Measurements from ENCODE around the gene RC3H1. TPM values are rescaled to one million over a fixed set of nuclear protein-coding genes. Genes with fewer than 3 reads are reported as not detected.

The RC3H1 gene
- polyA plus RNA-seq, 1 of the 3 experiments (the other 2 are of a cell fraction), result 2.9 TPM

- H3K9ac ChIP-seq, result no peak overlapping the region
- WGBS (ENCODE audit: low lambda C conversion rate), result 89% methylated on average over 2 of the region's 2 CpGs
- no peak for TF ChIP-seq USF2 (IDR thresholded peaks at IDR 0.05; ENCODE audit: borderline replicate concordance, low read depth, low read length)
- no peak for TF ChIP-seq TAF1 (IDR thresholded peaks at IDR 0.05; ENCODE audit: borderline replicate concordance, low read depth, low read length)
- no peak for TF ChIP-seq EP300 (IDR thresholded peaks at IDR 0.05; ENCODE audit: borderline replicate concordance in 1 of 2, low read depth in 1 of 2, low read length in 1 of 2)
- TF ChIP-seq TCF12 (IDR thresholded peaks at IDR 0.05), result no peak
- no peak for TF ChIP-seq RCOR1 (IDR thresholded peaks at IDR 0.05; ENCODE audit: low read length)
- no peak for TF ChIP-seq JUND (IDR thresholded peaks at IDR 0.05)
- TF ChIP-seq NFIC (IDR thresholded peaks at IDR 0.05; ENCODE audit: borderline replicate concordance), result no peak
- TF ChIP-seq SMC3 (IDR thresholded peaks at IDR 0.05; ENCODE audit: low read depth, low read length), result no peak
- no peak for TF ChIP-seq RAD21 (IDR thresholded peaks at IDR 0.05; ENCODE audit: low read length)
- no peak for TF ChIP-seq CTCF (IDR thresholded peaks at IDR 0.05)
- no peak for TF ChIP-seq GABPA (IDR thresholded peaks at IDR 0.05; ENCODE audit: low read depth)
- no peaks in the 10 kb centered on the region for H3K9me2 ChIP-seq
- H3K4me3 ChIP-seq (ENCODE audit: low read depth in 2 of 2, low read length in 1 of 2), result no peak overlapping the region
- H3K9me3 ChIP-seq, result no peaks in the 10 kb centered on the region
- CTCF ChIA-PET, result no interaction called here
- H3K79me2 ChIP-seq (ENCODE audit: insufficient read depth), result no peaks in the 10 kb centered on the region
- peaks cover 14% of the 10 kb centered on the region for H3F3A ChIP-seq (replicated peaks; ENCODE audit: insufficient read depth)
- H3K36me3 ChIP-seq (replicated peaks in 1 of 2; ENCODE audit: control insufficient read depth in 1 of 2, insufficient read depth in 2 of 2, low read length in 1 of 2), result peaks cover 80 to 81% of the 10 kb centered on the region in 2 experiments
- POLR2A ChIA-PET, result no interaction called here
- no peaks in the 10 kb centered on the region for H3K27me3 ChIP-seq (ENCODE audit: insufficient read depth)
- H4K20me1 ChIP-seq (ENCODE audit: insufficient read depth), result no peaks in the 10 kb centered on the region
- no peak overlapping the region for H2AFZ ChIP-seq (ENCODE audit: low read depth)
- H3K4me2 ChIP-seq, result no peak overlapping the region
- no peaks in the 10 kb centered on the region for H3K4me1 ChIP-seq (ENCODE audit: control insufficient read depth in 1 of 2, insufficient read depth in 2 of 2, low read depth in 1 of 2, low read length in 1 of 2)
- DNase-seq, result no peak
- H3K27ac ChIP-seq (ENCODE audit: low read depth in 2 of 2, low read length in 1 of 2), result no peak overlapping the region
Measured at GRCh38 chr1:173937062-173937461, 85.1 kb downstream of the RC3H1 start.

GRCh38 chr1:173934440-173934839 lies 87.7 kb downstream of the RC3H1 start:
- 96% methylated on average over 1 of the region's 1 CpG for WGBS (ENCODE audit: low lambda C conversion rate)
- POLR2A ChIA-PET, result no interaction called here
- TF ChIP-seq JUND (IDR thresholded peaks at IDR 0.05), result no peak
- TF ChIP-seq ELF1 (IDR thresholded peaks at IDR 0.05), result no peak
- TF ChIP-seq RCOR1 (IDR thresholded peaks at IDR 0.05; ENCODE audit: low read length), result no peak
- TF ChIP-seq FOXM1 (IDR thresholded peaks at IDR 0.05; ENCODE audit: low read depth), result no peak
- TF ChIP-seq YY1 (IDR thresholded peaks at IDR 0.05; ENCODE audit: low read depth), result no peak
- no peak for TF ChIP-seq FOXJ3 (CRISPR knock-in tag; IDR thresholded peaks at IDR 0.05)
- no peak for TF ChIP-seq TCF12 (IDR thresholded peaks at IDR 0.05)
- no peak for TF ChIP-seq MEF2A (IDR thresholded peaks at IDR 0.05; ENCODE audit: borderline replicate concordance, low read depth)
- no peak for TF ChIP-seq GATA2 (CRISPR knock-in tag; IDR thresholded peaks at IDR 0.05)
- no peak for TF ChIP-seq FOSL2 (IDR thresholded peaks at IDR 0.05; ENCODE audit: borderline replicate concordance, low read depth)
- no peak for TF ChIP-seq MAX (IDR thresholded peaks at IDR 0.05; ENCODE audit: low read depth)
- no peak for TF ChIP-seq EZH2phosphoT487 (IDR thresholded peaks at IDR 0.05; ENCODE audit: borderline replicate concordance, low read depth)
- no peak for TF ChIP-seq RXRA (IDR thresholded peaks at IDR 0.05; ENCODE audit: borderline replicate concordance, low read depth)
- TF ChIP-seq CHD2 (IDR thresholded peaks at IDR 0.05; ENCODE audit: low read length, partially characterized antibody), result no peak
- TF ChIP-seq POLR2AphosphoS5 (IDR thresholded peaks at IDR 0.05; ENCODE audit: low read depth, low read length), result no peak
- no peak for TF ChIP-seq REST (IDR thresholded peaks at IDR 0.05; ENCODE audit: low read depth, low read length)

More at GRCh38 chr1:173934440-173934839, 87.7 kb downstream of the RC3H1 start:
- DNase-seq, result no peak
- no peaks in the 10 kb centered on the region for H3K27me3 ChIP-seq (ENCODE audit: insufficient read depth)
- H3K27ac ChIP-seq (ENCODE audit: low read depth in 2 of 2, low read length in 1 of 2), result no peak overlapping the region
- no peaks in the 10 kb centered on the region for H3K4me1 ChIP-seq (ENCODE audit: control insufficient read depth in 1 of 2, insufficient read depth in 2 of 2, low read depth in 1 of 2, low read length in 1 of 2)
- no peak overlapping the region for H3K4me2 ChIP-seq
- peaks cover 74 to 75% of the 10 kb centered on the region in 2 experiments for H3K36me3 ChIP-seq (replicated peaks in 1 of 2; ENCODE audit: control insufficient read depth in 1 of 2, insufficient read depth in 2 of 2, low read length in 1 of 2)
- no peaks in the 10 kb centered on the region for H3K9me3 ChIP-seq
- H3K9me2 ChIP-seq, result no peaks in the 10 kb centered on the region
- no peaks in the 10 kb centered on the region for H3K79me2 ChIP-seq (ENCODE audit: insufficient read depth)
- H3K4me3 ChIP-seq (ENCODE audit: low read depth in 2 of 2, low read length in 1 of 2), result no peak overlapping the region
- no peak overlapping the region for H2AFZ ChIP-seq (ENCODE audit: low read depth)
- H4K20me1 ChIP-seq (ENCODE audit: insufficient read depth), result no peaks in the 10 kb centered on the region
- H3F3A ChIP-seq (replicated peaks; ENCODE audit: insufficient read depth), result peaks cover 14% of the 10 kb centered on the region
- no peak overlapping the region for H3K9ac ChIP-seq
- CTCF ChIA-PET, result interaction anchor here (1.1 kb wide), 1 partner anchor 57 kb away, joined by 3 read pairs; no protein-coding TSS in a partner anchor
